GM18858 (cell line): ENCODE results near the gene RUNX1.

ENCODE experiments used
- ATAC-seq: cut with Tn5 transposase; IDR thresholded peaks from one replicate; pipeline ENCODE4 v1.9.1; 2021; ENCODE audit not compliant: unreplicated experiment

The RUNX1 gene

GRCh38 chr21:34797921-34798535 lies 251.1 kb downstream of the RUNX1 start:
- ATAC-seq = no peak

- ATAC-seq = no peak
Observed at GRCh38 chr21:34797201-34797525, 251.9 kb downstream of the RUNX1 start.

- ATAC-seq = no peak
Observed at GRCh38 chr21:34796518-34797200, 252.4 kb downstream of the RUNX1 start.

GRCh38 chr21:34795548-34796180 lies 253.4 kb downstream of the RUNX1 start:
- ATAC-seq = no peak

GRCh38 chr21:34795175-34795547 lies 253.9 kb downstream of the RUNX1 start:
- ATAC-seq = no peak

- no peak for ATAC-seq
Observed at GRCh38 chr21:34794686-34795085, 254.4 kb downstream of the RUNX1 start.

- no peak for ATAC-seq
Observed at GRCh38 chr21:34793471-34793870, 255.6 kb downstream of the RUNX1 start.

GRCh38 chr21:34792504-34793089 lies 256.5 kb downstream of the RUNX1 start:
- no peak for ATAC-seq

- no peak for ATAC-seq
Observed at GRCh38 chr21:34791776-34792503, 257.2 kb downstream of the RUNX1 start.

GRCh38 chr21:34790834-34791233 lies 258.3 kb downstream of the RUNX1 start:
- ATAC-seq = no peak

GRCh38 chr21:34790341-34790740 lies 258.8 kb downstream of the RUNX1 start:
- ATAC-seq = no peak

GRCh38 chr21:34788879-34789278 lies 260.2 kb downstream of the RUNX1 start:
- ATAC-seq = no peak

GRCh38 chr21:34783815-34784214 lies 265.3 kb downstream of the RUNX1 start:
- no peak for ATAC-seq

GRCh38 chr21:34782506-34783360 lies 266.4 kb downstream of the RUNX1 start:
- ATAC-seq = no peak

GRCh38 chr21:34781526-34781925 lies 267.6 kb downstream of the RUNX1 start:
- ATAC-seq = no peak

GRCh38 chr21:34779860-34780259 lies 269.2 kb downstream of the RUNX1 start:
- no peak for ATAC-seq

GRCh38 chr21:34775793-34776192 lies 273.3 kb downstream of the RUNX1 start:
- no peak for ATAC-seq

- no peak for ATAC-seq
Observed at GRCh38 chr21:34774750-34775149, 274.4 kb downstream of the RUNX1 start.

GRCh38 chr21:34771512-34772028 lies 277.5 kb downstream of the RUNX1 start:
- ATAC-seq = no peak

GRCh38 chr21:34770576-34770975 lies 278.5 kb downstream of the RUNX1 start:
- ATAC-seq = no peak
